Measurements from ENCODE around the gene BAD. TPM values are rescaled to one million over a fixed set of nuclear protein-coding genes. Genes with fewer than 3 reads are reported as not detected.

Gene BAD
- total RNA-seq, 1 experiment from 2014 or later, result 23.3 TPM

DNA sequence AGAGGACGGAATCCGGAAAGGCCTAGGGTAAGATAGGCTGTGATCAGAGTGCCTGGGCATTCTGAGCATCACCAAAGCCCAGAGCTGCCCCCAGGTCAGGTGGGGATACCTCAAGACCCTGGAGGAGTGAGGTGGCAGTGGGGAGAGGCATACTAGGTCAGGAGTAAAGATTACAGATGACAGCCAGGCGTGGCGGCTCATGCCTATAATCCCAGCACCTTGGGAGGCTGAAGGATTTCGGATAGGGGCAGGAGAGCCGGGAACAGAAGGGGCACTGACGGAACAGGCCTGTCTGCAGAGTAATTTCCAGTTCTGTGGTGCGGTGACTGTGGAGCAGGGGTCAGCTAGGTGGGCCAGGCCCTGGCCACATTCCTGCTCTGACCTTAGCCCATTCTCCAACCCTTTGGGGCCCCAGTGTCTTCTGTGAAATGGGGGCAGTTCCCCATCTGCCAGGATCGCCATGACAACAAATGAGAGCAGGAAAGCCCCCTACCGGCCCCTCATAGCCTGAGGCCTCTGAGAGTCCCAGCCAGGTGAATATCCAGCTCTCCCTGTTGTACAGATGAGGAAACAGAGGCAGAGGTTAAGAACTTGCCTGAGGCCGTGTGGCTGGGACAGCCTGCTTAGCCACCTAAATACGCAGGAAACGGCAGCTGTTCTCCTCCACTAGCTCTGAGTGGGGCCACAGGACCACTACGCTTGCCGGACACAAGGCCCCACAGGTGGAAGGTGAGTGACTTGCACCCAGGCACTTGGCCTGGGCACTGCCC, 9.2 kb downstream of the BAD start:
- peaks cover 2% of the 10 kb centered on the region for H4K20me1 ChIP-seq (ENCODE audit: control insufficient read depth, insufficient read depth, insufficient read length)
- H3K9ac ChIP-seq (ENCODE audit: extremely low read depth, insufficient read length, low read length), result no peak overlapping the region
- H3K36me3 Mint-ChIP-seq (ENCODE audit: insufficient read depth in 1 of 3, low read depth in 3 of 3), result peaks cover 0 to 9% (median 6%) of the 10 kb centered on the region in 3 experiments; a peak in 4 of 7 replicates
- H4K5ac ChIP-seq (ENCODE audit: insufficient read length, low read depth, low read length), result no peak overlapping the region
- 0 out of 3 replicates have a peak, but pooled peaks have one; percentile 10 for TF ChIP-seq CTCF (conservative IDR thresholded peaks at IDR 0.05)
- no peak overlapping the region for H2AK5ac ChIP-seq (ENCODE audit: insufficient read length, low read length)
- peak overlapping the region in 1 of 2 experiments; percentile 58; a peak in 2 of 5 replicates for H3K4me3 Mint-ChIP-seq
- no peak overlapping the region for H3K14ac ChIP-seq (ENCODE audit: insufficient read depth, low read length)
- no peak overlapping the region for H3K4me2 ChIP-seq (ENCODE audit: insufficient read depth, insufficient read length, low read length)
- no peak overlapping the region for H4K91ac ChIP-seq (ENCODE audit: insufficient read length, low read depth, low read length)
- no peak overlapping the region for H3K27ac ChIP-seq (ENCODE audit: insufficient read length, low read depth, low read length)
- H2BK12ac ChIP-seq (ENCODE audit: insufficient read length, low read depth, low read length), result no peak overlapping the region
- H3K4ac ChIP-seq (ENCODE audit: low read depth, low read length), result no peak overlapping the region
- WGBS (ENCODE audit: extremely low coverage, insufficient read length, low lambda C conversion rate), result no CpG with 5 or more reads among the region's 15 CpGs
- DNase-seq, result no peak
- H2BK20ac ChIP-seq (ENCODE audit: low read depth, low read length, poor library complexity, severe bottlenecking), result no peak overlapping the region
- peaks cover 12 to 16% of the 10 kb centered on the region in 2 experiments for H3K4me1 Mint-ChIP-seq
- H3T11ph ChIP-seq (ENCODE audit: low read length), result no peak overlapping the region
- no peaks in the 10 kb centered on the region for H3K79me2 ChIP-seq (ENCODE audit: insufficient read depth, low read length)
- no peak overlapping the region for H3K23ac ChIP-seq (ENCODE audit: insufficient read length, low read depth, low read length)
- no peak overlapping the region for H2BK5ac ChIP-seq (ENCODE audit: insufficient read length, low read length)
- no peak overlapping the region for H3K18ac ChIP-seq (ENCODE audit: insufficient read length, low read depth, low read length)
- H3K9me3 Mint-ChIP-seq, result no peaks in the 10 kb centered on the region
- H3K23me2 ChIP-seq (ENCODE audit: insufficient read length, low read depth, low read length, poor library complexity, severe bottlenecking), result peaks cover 9% of the 10 kb centered on the region
- no peaks in the 10 kb centered on the region for H3K4me1 ChIP-seq (ENCODE audit: insufficient read depth, low read length)
- no peak overlapping the region for H2BK15ac ChIP-seq (ENCODE audit: low read depth, low read length)
- no peaks in the 10 kb centered on the region; the same call in none of the 2 replicates for H3K27me3 Mint-ChIP-seq (ENCODE audit: low read depth)
- H3K9me3 ChIP-seq (ENCODE audit: control insufficient read depth, low read depth, low read length), result no peaks in the 10 kb centered on the region
- H3K79me1 ChIP-seq (ENCODE audit: insufficient read depth, low read depth, low read length, poor library complexity, severe bottlenecking), result no peaks in the 10 kb centered on the region
- no peak overlapping the region for H2BK120ac ChIP-seq (ENCODE audit: low read depth, low read length, poor library complexity, severe bottlenecking)
- no peak overlapping the region for H4K8ac ChIP-seq (replicated peaks; ENCODE audit: insufficient read length, low read depth, low read length)
- no peak overlapping the region for H3K56ac ChIP-seq (ENCODE audit: insufficient read length, low read depth, low read length)
- no peaks in the 10 kb centered on the region for H3K27me3 ChIP-seq (ENCODE audit: insufficient read depth, low read length)
- peak overlapping the region in 1 of 3 experiments; percentile 83; a peak in 4 of 7 replicates for H3K27ac Mint-ChIP-seq
- H2AFZ ChIP-seq (ENCODE audit: low read length), result no peak overlapping the region
